BJ (cell line): ENCODE data around the gene NFATC2IP. TPM values are rescaled to one million over a fixed set of nuclear protein-coding genes. Genes with fewer than 3 reads are reported as not detected.
"Not testable (repeated sequence)": the region's sequence is repeated elsewhere in the genome, so short reads cannot be mapped to it uniquely, and the experiment has no call there.

ENCODE experiments used
- CTCF ChIA-PET: fragments of 350-600 bp; formaldehyde crosslinking; extraction: SDS; loops from one replicate; lab custom pipeline; 2021; ENCODE audit warnings: antibody characterized with exemption, inconsistent platforms; lab: Yijun Ruan, JAX
- POLR2A ChIA-PET: fragments of 300-600 bp; sonication (Branson Sonifier 250); formaldehyde crosslinking; extraction: SDS; loops from one replicate; lab custom pipeline; 2021; ENCODE audit warnings: antibody characterized with exemption; lab: Charles Lee
- DNase-seq: peaks from one replicate; pipeline ENCODE4 v3.0.0-alpha.2; 2011; ENCODE audit warnings: low read depth
- H3K27me3 ChIP-seq: 2 replicates; pipeline ENCODE4 v1.6.0; 2011; ENCODE audit warnings: low read length; ENCODE audit not compliant: control insufficient read depth, insufficient read depth
- H3K36me3 ChIP-seq: 2 replicates; pipeline ENCODE4 v1.5.1; 2011; ENCODE audit warnings: low read length; ENCODE audit not compliant: control insufficient read depth, insufficient read depth
- H3K4me3 ChIP-seq: 2 replicates; pipeline ENCODE4 v1.5.1; 2011; ENCODE audit warnings: low read depth, mild to moderate bottlenecking, control low read depth, low read length
- CTCF ChIP-seq: IDR thresholded peaks from 2 replicates; pipeline ENCODE4 v1.5.1; 2011; ENCODE audit warnings: low read depth, mild to moderate bottlenecking, control low read depth, inconsistent platforms, low read length, moderate library complexity; ENCODE audit not compliant: insufficient read depth
- polyA plus RNA-seq: library from polyadenylated mRNA; depleted of rRNA; stranded (reverse); fragments of >200 nt; gene quantifications from 2 replicates; pipeline ENCODE4 v1.2.3, GENCODE V29; 2011

NFATC2IP gene
- polyA plus RNA-seq, 1 experiment, result 30.7 TPM

- no peaks in the 10 kb centered on the region for H3K36me3 ChIP-seq
- ChIA-PET CTCF (interaction anchor here (0.6 kb wide), 1 partner anchor 9 kb away, joined by 3 read pairs; no protein-coding TSS in a partner anchor), POLR2A (no interaction called here)
- H3K27me3 ChIP-seq, result no peaks in the 10 kb centered on the region; the same call in 1 of the 2 replicates
- no peak overlapping the region for H3K4me3 ChIP-seq
- TF ChIP-seq CTCF, result no peak
- DNase-seq, result no peak
Observed at GRCh38 chr16:28938721-28939120, 12.0 kb upstream of the NFATC2IP start.

- H3K27me3 ChIP-seq, H3K36me3 ChIP-seq, CTCF ChIA-PET, H3K4me3 ChIP-seq, POLR2A ChIA-PET, DNase-seq: not testable (repeated sequence)
Observed at GRCh38 chr16:28939825-28940224, 10.9 kb upstream of the NFATC2IP start.

GRCh38 chr16:28943281-28943680 lies 7.5 kb upstream of the NFATC2IP start:
- CTCF ChIA-PET, result interaction anchor here (1.1 to 3.1 kb wide), 4 partner anchors 11 to 80 kb away, joined by 3 to 20 read pairs (median 4); partner anchors contain the start of gene CD19
- no peak overlapping the region for H3K4me3 ChIP-seq
- POLR2A ChIA-PET, result no interaction called here
- no peak for DNase-seq
- no peak for TF ChIP-seq CTCF
- H3K36me3 ChIP-seq, result no peaks in the 10 kb centered on the region
- H3K27me3 ChIP-seq, result no peaks in the 10 kb centered on the region; the same call in 1 of the 2 replicates

GRCh38 chr16:28946681-28947080 lies 4.1 kb upstream of the NFATC2IP start:
- POLR2A ChIA-PET, result no interaction called here
- no peak overlapping the region for H3K4me3 ChIP-seq
- no peak for DNase-seq
- CTCF ChIA-PET, result interaction anchor here (1.1 to 2.0 kb wide), 2 partner anchors 30 to 68 kb away, joined by 3 to 5 read pairs; partner anchors contain the start of gene ATP2A1
- no peaks in the 10 kb centered on the region; the same call in 1 of the 2 replicates for H3K27me3 ChIP-seq
- no peaks in the 10 kb centered on the region for H3K36me3 ChIP-seq
- no peak for TF ChIP-seq CTCF

GRCh38 chr16:28951410-28951943 lies 740 bp downstream of the NFATC2IP start:
- POLR2A ChIA-PET, result no interaction called here

More at GRCh38 chr16:28951410-28951943, 740 bp downstream of the NFATC2IP start:
- TF ChIP-seq CTCF, result no peak
- no peak for DNase-seq
- peak overlapping the region; percentile 88 for H3K4me3 ChIP-seq
- peaks cover 7% of the 10 kb centered on the region for H3K36me3 ChIP-seq
- H3K27me3 ChIP-seq, result no peaks in the 10 kb centered on the region
- CTCF ChIA-PET, result interaction anchor here (0.8 to 1.6 kb wide), 3 partner anchors 22 to 760 kb away, joined by 3 to 5 read pairs (median 3); partner anchors contain the start of genes SH2B1 and SPNS1
